A673 (cell line): Measurements from ENCODE around the gene TLE4. TPM values are rescaled to one million over a fixed set of nuclear protein-coding genes. Genes with fewer than 3 reads are reported as not detected.

Experiments
- BruUV-seq: library from RNA; stranded (reverse); fragments of 400-500 nt; replicated peaks from 2 replicates; lab custom pipeline; 2021; lab: Mats Ljungman, UMichigan
- CTCF ChIA-PET: fragments of 300-600 bp; sonication (Branson Sonifier 250); formaldehyde crosslinking; loops from one replicate; lab custom pipeline; 2022; ENCODE audit warnings: antibody characterized with exemption; lab: Charles Lee
- POLR2A ChIA-PET: fragments of 300-600 bp; sonication (Branson Sonifier 250); formaldehyde crosslinking; loops from one replicate; lab custom pipeline; 2022; ENCODE audit warnings: antibody characterized with exemption; ENCODE audit not compliant: low non-redundant PET; lab: Charles Lee
- DNase-seq: peaks from one replicate; pipeline ENCODE4 v3.0.0-alpha.2; 2015; ENCODE audit warnings: low spot score
- H3K27ac ChIP-seq: fragments of 200-600 bp; sonication (generic); 2 replicates; pipeline ENCODE4 v1.5.1; 2016; ENCODE audit warnings: mixed run types, low read depth, mild to moderate bottlenecking, mixed read lengths, antibody characterized with exemption, low read length; ENCODE audit not compliant: poor library complexity, severe bottlenecking
- H3K27me3 ChIP-seq: fragments of 200-600 bp; sonication (generic); replicated peaks from 2 replicates; pipeline ENCODE4 v1.6.1; 2017; ENCODE audit warnings: mixed run types, low read depth, mild to moderate bottlenecking, mixed read lengths, antibody characterized with exemption, low read length; ENCODE audit not compliant: insufficient read depth, poor library complexity
- H3K36me3 ChIP-seq: fragments of 200-600 bp; sonication (generic); 2 replicates; pipeline ENCODE4 v1.6.1; 2016; ENCODE audit warnings: mixed run types, mild to moderate bottlenecking, mixed read lengths, antibody characterized with exemption, low read length; ENCODE audit not compliant: insufficient read depth, poor library complexity, severe bottlenecking
- H3K4me1 ChIP-seq: fragments of 200-600 bp; sonication (generic); 2 replicates; pipeline ENCODE4 v1.6.1; 2017; ENCODE audit warnings: mixed run types, mild to moderate bottlenecking, mixed read lengths, antibody characterized with exemption, low read length; ENCODE audit not compliant: insufficient read depth, poor library complexity, severe bottlenecking
- H3K4me3 ChIP-seq: fragments of 200-600 bp; sonication (generic); 2 replicates; pipeline ENCODE4 v1.5.1; 2016; ENCODE audit warnings: low read depth, mixed run types, mild to moderate bottlenecking, mixed read lengths, low read length; ENCODE audit not compliant: poor library complexity, severe bottlenecking
- H3K9me3 ChIP-seq: fragments of 200-600 bp; sonication (generic); 2 replicates; pipeline ENCODE4 v1.6.1; 2016; ENCODE audit warnings: mixed run types, low read depth, mild to moderate bottlenecking, mixed read lengths, antibody characterized with exemption, low read length; ENCODE audit not compliant: poor library complexity, severe bottlenecking
- EZH2 ChIP-seq: fragments of 200-600 bp; sonication (generic); IDR thresholded peaks from 2 replicates; pipeline ENCODE4 v1.6.1; 2017; ENCODE audit warnings: borderline replicate concordance, low read depth, mild to moderate bottlenecking, mixed read lengths, antibody characterized with exemption, low read length; ENCODE audit not compliant: poor library complexity, severe bottlenecking
- intact Hi-C: fragments of 100-400 bp; cut with micrococcal nuclease; formaldehyde crosslinking; loops from one replicate; pipeline ENCODE4 v1.10.0; 2022; ENCODE audit not compliant: unreplicated experiment
- total RNA-seq: library from RNA; stranded (reverse); gene quantifications from 2 replicates; pipeline ENCODE4 v1.2.3, GENCODE V29; 2021
- TF ChIP-seq, protein P1 (sequence below): fragments of 300-800, 200-600 bp; sonication (generic); conservative IDR thresholded peaks from 2 replicates; pipeline ENCODE4 v1.5.1; 2017; ENCODE audit warnings: low read depth, mild to moderate bottlenecking, antibody characterized with exemption, low read length, moderate library complexity, mixed read lengths

Gene TLE4
- total RNA-seq, 1 experiment from 2014 or later = 21.3 TPM

DNA sequence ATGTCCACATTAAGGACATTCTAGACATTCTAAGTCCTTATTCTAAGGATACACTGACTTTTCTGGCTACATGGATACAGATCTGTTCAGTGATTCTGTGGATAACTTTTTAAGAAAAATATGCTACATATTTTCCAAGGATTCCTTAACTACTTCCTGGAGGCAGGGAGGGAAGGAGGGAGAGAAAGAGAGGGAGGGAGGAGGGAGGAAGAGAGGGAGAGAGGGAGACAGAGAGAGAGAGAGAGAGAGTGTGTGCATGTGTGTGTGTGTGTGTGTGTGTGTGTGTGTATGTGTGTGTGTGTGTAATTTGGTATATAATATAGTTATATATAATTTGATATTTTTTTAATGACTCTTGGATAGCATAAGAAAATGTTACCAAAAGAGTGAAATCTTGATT is 109.8 kb downstream of the TLE4 start:
- intact Hi-C loops = no loop called here
- TF ChIP-seq EZH2 = no peak
- H3K36me3 ChIP-seq = no peaks in the 10 kb centered on the region
- no peak for DNase-seq
- H3K9me3 ChIP-seq = no peaks in the 10 kb centered on the region
- CTCF ChIA-PET = no interaction called here
- no peaks in the 10 kb centered on the region for H3K4me1 ChIP-seq
- H3K27ac ChIP-seq = no peak overlapping the region
- no TSS peak for BruUV-seq
- H3K4me3 ChIP-seq = no peak overlapping the region
- no peaks in the 10 kb centered on the region for H3K27me3 ChIP-seq
- POLR2A ChIA-PET = no interaction called here

DNA sequence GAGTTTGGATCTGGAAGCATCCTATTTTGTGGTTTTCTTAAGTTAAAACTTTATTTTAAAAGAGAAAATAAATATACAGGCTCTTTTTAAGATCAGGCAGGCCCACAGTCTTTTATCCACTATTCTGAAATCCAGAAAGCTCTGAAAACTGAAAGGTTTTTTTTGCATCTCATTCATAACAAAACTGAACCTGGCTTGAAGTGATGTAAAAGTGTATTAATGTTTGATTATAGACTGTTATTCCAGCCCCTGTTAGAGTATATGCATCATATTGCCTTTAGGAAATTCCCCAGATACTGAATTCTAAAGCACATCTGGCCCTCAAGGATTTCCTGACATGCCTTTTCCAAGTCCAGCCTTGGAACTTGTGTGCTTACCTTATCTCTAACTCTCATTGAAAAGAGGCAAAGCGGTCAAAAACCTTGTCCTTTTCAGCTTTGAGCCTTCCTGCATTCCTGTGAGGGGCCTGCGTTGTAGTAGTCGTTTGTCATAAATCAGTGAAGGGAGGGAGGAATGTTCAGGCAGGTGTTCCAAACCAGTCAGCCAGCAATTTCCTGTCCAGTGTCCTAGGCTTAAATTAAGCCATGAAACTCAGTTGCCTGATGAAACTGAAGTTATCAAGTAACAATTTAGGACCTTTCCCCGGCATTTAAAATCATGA is 110.4 kb downstream of the TLE4 start:
- no peaks in the 10 kb centered on the region for H3K36me3 ChIP-seq
- H3K27ac ChIP-seq = no peak overlapping the region
- ChIA-PET CTCF (no interaction called here), POLR2A (no interaction called here)
- no peak for DNase-seq
- TF ChIP-seq, protein P1, sequence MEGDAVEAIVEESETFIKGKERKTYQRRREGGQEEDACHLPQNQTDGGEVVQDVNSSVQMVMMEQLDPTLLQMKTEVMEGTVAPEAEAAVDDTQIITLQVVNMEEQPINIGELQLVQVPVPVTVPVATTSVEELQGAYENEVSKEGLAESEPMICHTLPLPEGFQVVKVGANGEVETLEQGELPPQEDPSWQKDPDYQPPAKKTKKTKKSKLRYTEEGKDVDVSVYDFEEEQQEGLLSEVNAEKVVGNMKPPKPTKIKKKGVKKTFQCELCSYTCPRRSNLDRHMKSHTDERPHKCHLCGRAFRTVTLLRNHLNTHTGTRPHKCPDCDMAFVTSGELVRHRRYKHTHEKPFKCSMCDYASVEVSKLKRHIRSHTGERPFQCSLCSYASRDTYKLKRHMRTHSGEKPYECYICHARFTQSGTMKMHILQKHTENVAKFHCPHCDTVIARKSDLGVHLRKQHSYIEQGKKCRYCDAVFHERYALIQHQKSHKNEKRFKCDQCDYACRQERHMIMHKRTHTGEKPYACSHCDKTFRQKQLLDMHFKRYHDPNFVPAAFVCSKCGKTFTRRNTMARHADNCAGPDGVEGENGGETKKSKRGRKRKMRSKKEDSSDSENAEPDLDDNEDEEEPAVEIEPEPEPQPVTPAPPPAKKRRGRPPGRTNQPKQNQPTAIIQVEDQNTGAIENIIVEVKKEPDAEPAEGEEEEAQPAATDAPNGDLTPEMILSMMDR = no peak
- TF ChIP-seq EZH2 = no peak
- H3K9me3 ChIP-seq = no peaks in the 10 kb centered on the region
- no TSS peak for BruUV-seq
- H3K27me3 ChIP-seq = no peaks in the 10 kb centered on the region
- no peaks in the 10 kb centered on the region for H3K4me1 ChIP-seq
- intact Hi-C loops = no loop called here
- H3K4me3 ChIP-seq = no peak overlapping the region

DNA sequence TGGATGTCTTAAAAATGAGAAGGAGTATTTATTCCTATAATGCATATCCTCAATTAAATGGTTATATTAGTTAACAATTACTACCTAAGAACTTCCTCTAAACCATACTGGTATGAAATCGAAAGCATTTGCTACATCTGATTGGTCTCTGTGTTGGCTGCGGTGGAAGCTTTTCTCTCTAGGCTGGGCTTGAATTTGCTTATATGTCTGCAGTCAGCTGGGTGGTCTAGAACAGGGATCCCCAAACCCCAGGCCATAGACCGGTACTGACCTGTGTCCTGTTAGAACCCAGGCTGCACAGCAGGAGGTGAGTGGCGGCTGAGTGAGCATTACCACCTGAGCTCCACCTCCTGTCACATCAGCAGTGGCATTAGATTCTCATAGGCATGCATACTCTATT is 112.3 kb downstream of the TLE4 start:
- ChIA-PET POLR2A (no interaction called here), CTCF (no interaction called here)
- no peak overlapping the region for H3K4me3 ChIP-seq
- intact Hi-C loops = no loop called here
- BruUV-seq = no TSS peak
- TF ChIP-seq EZH2 = no peak
- TF ChIP-seq, protein P1 = no peak
- no peaks in the 10 kb centered on the region for H3K9me3 ChIP-seq
- no peak for DNase-seq
- no peak overlapping the region for H3K27ac ChIP-seq
- no peaks in the 10 kb centered on the region for H3K27me3 ChIP-seq
- no peaks in the 10 kb centered on the region for H3K36me3 ChIP-seq
- H3K4me1 ChIP-seq = no peaks in the 10 kb centered on the region
